ENCODE results near the gene GDPGP1.
"Not testable (repeated sequence)": the region's sequence is repeated elsewhere in the genome, so short reads cannot be mapped to it uniquely, and the experiment has no call there.

The GDPGP1 gene

GRCh38 chr15:90234096-90234988 is at the start of gene GDPGP1:
Gene GDPGP1 (plus strand): TSS chr15:90234209. CDS start chr15:90240909, 6,700 bp downstream.
- no peak for TF ChIP-seq GATA1 (IDR thresholded peaks at IDR 0.05; ENCODE audit: low read depth, low read length)
- TF ChIP-seq POLR2A (IDR thresholded peaks at IDR 0.05; ENCODE audit: low read length): peak; percentile 41
- no peak for DNase-seq

GRCh38 chr15:90184786-90185704 is 49.0 kb upstream of the GDPGP1 start:
- TF ChIP-seq POLR2A (IDR thresholded peaks at IDR 0.05; ENCODE audit: low read length): no peak
- no peak for TF ChIP-seq GATA1 (IDR thresholded peaks at IDR 0.05; ENCODE audit: low read depth, low read length)
- DNase-seq: peak; percentile 78 to 83

- DNase-seq: no peak
- TF ChIP-seq GATA1 (IDR thresholded peaks at IDR 0.05; ENCODE audit: low read depth, low read length) (no peak), POLR2A (IDR thresholded peaks at IDR 0.05; ENCODE audit: low read length) (no peak)
Observed at GRCh38 chr15:90187257-90187868, 46.6 kb upstream of the GDPGP1 start.

GRCh38 chr15:90188065-90188464 is 45.9 kb upstream of the GDPGP1 start:
- DNase-seq: not testable (repeated sequence)

GRCh38 chr15:90188914-90189748 is 44.9 kb upstream of the GDPGP1 start:
- no peak for TF ChIP-seq GATA1 (IDR thresholded peaks at IDR 0.05; ENCODE audit: low read depth, low read length)
- TF ChIP-seq POLR2A (IDR thresholded peaks at IDR 0.05; ENCODE audit: low read length): no peak
- DNase-seq: peak in 1 of 2 experiments; percentile 31

- TF ChIP-seq POLR2A (IDR thresholded peaks at IDR 0.05; ENCODE audit: low read length) (no peak), GATA1 (IDR thresholded peaks at IDR 0.05; ENCODE audit: low read depth, low read length) (no peak)
Observed at GRCh38 chr15:90189781-90190467, 44.1 kb upstream of the GDPGP1 start.

GRCh38 chr15:90190606-90191343 is 43.2 kb upstream of the GDPGP1 start:
- peak; percentile 80 to 84 for DNase-seq
- TF ChIP-seq GATA1 (IDR thresholded peaks at IDR 0.05; ENCODE audit: low read depth, low read length) (no peak), POLR2A (IDR thresholded peaks at IDR 0.05; ENCODE audit: low read length) (no peak)

More at GRCh38 chr15:90189781-90190467, 44.1 kb upstream of the GDPGP1 start:
- peak; percentile 88 to 91 for DNase-seq

GRCh38 chr15:90191344-90191687 is 42.7 kb upstream of the GDPGP1 start:
- no peak for DNase-seq
- TF ChIP-seq POLR2A (IDR thresholded peaks at IDR 0.05; ENCODE audit: low read length): peak; percentile 27
- TF ChIP-seq GATA1 (IDR thresholded peaks at IDR 0.05; ENCODE audit: low read depth, low read length): no peak

GRCh38 chr15:90191794-90192509 is 42.1 kb upstream of the GDPGP1 start:
- DNase-seq: peak; percentile 87 to 89
- TF ChIP-seq POLR2A (IDR thresholded peaks at IDR 0.05; ENCODE audit: low read length) (peak; percentile 48), GATA1 (IDR thresholded peaks at IDR 0.05; ENCODE audit: low read depth, low read length) (no peak)

GRCh38 chr15:90192961-90193786 is 40.8 kb upstream of the GDPGP1 start:
- no peak for TF ChIP-seq POLR2A (IDR thresholded peaks at IDR 0.05; ENCODE audit: low read length)
- no peak for TF ChIP-seq GATA1 (IDR thresholded peaks at IDR 0.05; ENCODE audit: low read depth, low read length)

More at GRCh38 chr15:90192961-90193786, 40.8 kb upstream of the GDPGP1 start:
- no peak for DNase-seq

Data from erythroblast (primary cell).